GM12874 (cell line): ENCODE data around the gene RBMX.

Experiments used
- CTCF ChIP-seq: IDR thresholded peaks from 2 replicates; pipeline ENCODE4 v1.5.1; 2011; ENCODE audit warnings: low read depth, mild to moderate bottlenecking, control low read depth, low read length, moderate library complexity; ENCODE audit not compliant: insufficient read depth

The RBMX gene

GRCh38 chrX:136829413-136829812, 51.1 kb downstream of the RBMX start:
- TF ChIP-seq CTCF: no peak

- TF ChIP-seq CTCF: no peak
Measured at GRCh38 chrX:136828830-136829229, 51.7 kb downstream of the RBMX start.

DNA sequence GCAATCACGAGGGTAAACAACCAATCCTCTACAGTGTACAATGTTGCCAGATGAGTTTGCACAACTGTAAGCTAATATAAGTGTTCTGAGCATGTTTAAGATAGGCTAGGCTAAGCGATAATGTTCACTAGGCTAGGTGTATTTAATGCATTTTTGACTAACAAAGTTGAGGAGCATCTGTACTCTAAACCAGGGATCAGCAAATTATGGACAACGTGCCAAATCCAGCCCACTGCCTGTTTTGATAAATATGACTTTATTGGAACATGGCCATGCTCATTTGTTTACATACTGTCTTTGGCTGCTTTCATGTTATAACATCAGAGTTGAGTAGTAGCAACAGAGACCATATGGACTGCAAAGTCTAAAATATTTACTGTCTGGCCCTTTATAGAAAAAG, 53.5 kb downstream of the RBMX start:
- TF ChIP-seq CTCF: no peak

- TF ChIP-seq CTCF: no peak
Measured at GRCh38 chrX:136825771-136826170, 54.8 kb downstream of the RBMX start.
